Stimulated activated CD8-positive, alpha-beta memory T cell treated with anti-CD3 and anti-CD28 coated beads, Interleukin-12 subunit alpha, Interleukin-12 subunit beta, amount 100 ng/mL, for 4 hours (primary cell): Measurements from ENCODE around the gene ZNF586.
"Not testable (repeated sequence)": the region's sequence is repeated elsewhere in the genome, so short reads cannot be mapped to it uniquely, and the experiment has no call there.

Experiments
- DNase-seq: peaks from one replicate; pipeline ENCODE4 v3.0.0-alpha.2; 2020; ENCODE audit warnings: low read depth

The ZNF586 gene

GRCh38 chr19:57796580-57796979 lies 27.1 kb downstream of the ZNF586 start:
- not testable (repeated sequence) for DNase-seq

GRCh38 chr19:57800696-57801095 lies 31.2 kb downstream of the ZNF586 start:
- no peak for DNase-seq

- DNase-seq: no peak
Measured at GRCh38 chr19:57802269-57802668, 32.8 kb downstream of the ZNF586 start.

- DNase-seq: no peak
Measured at GRCh38 chr19:57803265-57803593, 33.8 kb downstream of the ZNF586 start.

- no peak for DNase-seq
Measured at GRCh38 chr19:57803594-57804325, 34.3 kb downstream of the ZNF586 start.

- no peak for DNase-seq
Measured at GRCh38 chr19:57807541-57807940, 38.1 kb downstream of the ZNF586 start.

GRCh38 chr19:57810410-57811295 lies 41.2 kb downstream of the ZNF586 start:
- not testable (repeated sequence) for DNase-seq

GRCh38 chr19:57812226-57812625 lies 42.8 kb downstream of the ZNF586 start:
- no peak for DNase-seq

GRCh38 chr19:57812975-57813820 lies 43.7 kb downstream of the ZNF586 start:
- not testable (repeated sequence) for DNase-seq

- no peak for DNase-seq
Measured at GRCh38 chr19:57813919-57814504, 44.5 kb downstream of the ZNF586 start.

GRCh38 chr19:57814505-57815246 lies 45.2 kb downstream of the ZNF586 start, which contains the start of gene ZNF552:
ZNF552 (minus strand) TSS chr19:57814913; CDS start chr19:57814743, 170 bp downstream.
- DNase-seq: peak; percentile 53

- no peak for DNase-seq
Measured at GRCh38 chr19:57815247-57816075, 46.0 kb downstream of the ZNF586 start.

- no peak for DNase-seq
Measured at GRCh38 chr19:57816652-57817051, 47.2 kb downstream of the ZNF586 start.

- no peak for DNase-seq
Measured at GRCh38 chr19:57817976-57818375, 48.5 kb downstream of the ZNF586 start.

- no peak for DNase-seq
Measured at GRCh38 chr19:57818378-57818777, 48.9 kb downstream of the ZNF586 start.

GRCh38 chr19:57819475-57820148 lies 50.1 kb downstream of the ZNF586 start:
- peak; percentile 61 for DNase-seq

GRCh38 chr19:57820599-57820998 lies 51.1 kb downstream of the ZNF586 start:
- no peak for DNase-seq

- not testable (repeated sequence) for DNase-seq
Measured at GRCh38 chr19:57821095-57821494, 51.6 kb downstream of the ZNF586 start.

- not testable (repeated sequence) for DNase-seq
Measured at GRCh38 chr19:57821501-57821900, 52.0 kb downstream of the ZNF586 start.

GRCh38 chr19:57823155-57823554 lies 53.7 kb downstream of the ZNF586 start:
- not testable (repeated sequence) for DNase-seq
